Neural cell (in vitro differentiated cells): Measurements from ENCODE around the gene MCAT. TPM values are rescaled to one million over a fixed set of nuclear protein-coding genes. Genes with fewer than 3 reads are reported as not detected.
"Not testable (repeated sequence)": the region's sequence is repeated elsewhere in the genome, so short reads cannot be mapped to it uniquely, and the experiment has no call there.

Experiments
- H2AFZ ChIP-seq: fragments of 200-600, 300-800 bp; sonication (generic), shearing (Covaris generic); 2 replicates; pipeline ENCODE4 v1.6.0; 2014; ENCODE audit warnings: low read depth, mild to moderate bottlenecking, antibody characterized with exemption, low read length, moderate library complexity
- H3F3A ChIP-seq: fragments of 200-600 bp; shearing (Covaris generic); 2 replicates; pipeline ENCODE4 v1.6.1; 2016; ENCODE audit warnings: mild to moderate bottlenecking, moderate library complexity, mixed read lengths, antibody characterized with exemption, low read length; ENCODE audit not compliant: insufficient read depth, poor library complexity, severe bottlenecking
- H3K27ac ChIP-seq: fragments of 200-600, 300-800 bp; sonication (generic), shearing (Covaris generic); 2 replicates; pipeline ENCODE4 v1.5.1; 2014; ENCODE audit warnings: mild to moderate bottlenecking, low read length, moderate library complexity
- H3K27me3 ChIP-seq: fragments of 300-800, 200-600 bp; sonication (generic), shearing (Covaris generic); 2 replicates; pipeline ENCODE4 v1.6.0; 2014; ENCODE audit warnings: mild to moderate bottlenecking, low read depth, low read length, moderate library complexity; ENCODE audit not compliant: insufficient read depth
- H3K36me3 ChIP-seq: fragments of 300-800, 200-600 bp; sonication (generic), shearing (Covaris generic); 2 replicates; pipeline ENCODE4 v1.5.1; 2014; ENCODE audit warnings: mild to moderate bottlenecking, antibody characterized with exemption, low read length, moderate library complexity; ENCODE audit not compliant: insufficient read depth
- H3K4me2 ChIP-seq: fragments of 300-800, 200-600 bp; sonication (generic), shearing (Covaris generic); 2 replicates; pipeline ENCODE4 v1.6.0; 2014; ENCODE audit warnings: mild to moderate bottlenecking, low read length
- H3K4me3 ChIP-seq: fragments of 300-800, 200-600 bp; sonication (generic), shearing (Covaris generic); 2 replicates; pipeline ENCODE4 v1.5.1; 2014; ENCODE audit warnings: mild to moderate bottlenecking, low read length, moderate library complexity
- H3K79me2 ChIP-seq: fragments of 200-600 bp; shearing (Covaris generic); replicated peaks from 2 replicates; pipeline ENCODE4 v1.6.0; 2014; ENCODE audit warnings: mild to moderate bottlenecking, low read length, moderate library complexity; ENCODE audit not compliant: insufficient read depth
- H3K9ac ChIP-seq: fragments of 300-800, 200-600 bp; sonication (generic), shearing (Covaris generic); 2 replicates; pipeline ENCODE4 v1.6.1; 2016; ENCODE audit warnings: mild to moderate bottlenecking, low read length, mixed read lengths
- H3K9me2 ChIP-seq: fragments of 200-600 bp; shearing (Covaris generic); 2 replicates; pipeline ENCODE4 v1.6.1; 2016; ENCODE audit warnings: mild to moderate bottlenecking, low read length, mixed read lengths; ENCODE audit not compliant: insufficient read depth
- H3K9me3 ChIP-seq: fragments of 200-600, 300-800 bp; sonication (generic), shearing (Covaris generic); 2 replicates; pipeline ENCODE4 v1.6.1; 2016; ENCODE audit warnings: mild to moderate bottlenecking, mixed run types, low read length, moderate library complexity, mixed read lengths
- H4K20me1 ChIP-seq: fragments of 200-600 bp; shearing (Covaris generic); 2 replicates; pipeline ENCODE4 v1.6.1; 2016; ENCODE audit warnings: mild to moderate bottlenecking, mixed run types; ENCODE audit not compliant: insufficient read depth
- EP300 ChIP-seq: fragments of 450-650 bp; conservative IDR thresholded peaks from 2 replicates; pipeline ENCODE4 v1.6.1; 2014; ENCODE audit warnings: antibody characterized with exemption, mild to moderate bottlenecking, moderate library complexity; ENCODE audit not compliant: poor library complexity, severe bottlenecking
- EZH2 ChIP-seq: fragments of 200-600, 300-800 bp; shearing (Covaris generic), sonication (generic); IDR thresholded peaks from 2 replicates; pipeline ENCODE4 v1.6.1; 2014; ENCODE audit warnings: antibody characterized with exemption, low read length, borderline replicate concordance, mild to moderate bottlenecking; ENCODE audit not compliant: insufficient read depth, poor library complexity, severe bottlenecking
- MXI1 ChIP-seq: fragments of 450-650 bp; conservative IDR thresholded peaks from 2 replicates; pipeline ENCODE4 v1.6.1; 2014; ENCODE audit warnings: antibody characterized with exemption, mild to moderate bottlenecking; ENCODE audit not compliant: poor library complexity, severe bottlenecking
- POLR2AphosphoS5 ChIP-seq: IDR thresholded peaks from 2 replicates; pipeline ENCODE4 v1.6.1; 2012
- RAD21 ChIP-seq: fragments of 450-650 bp; conservative IDR thresholded peaks from 2 replicates; pipeline ENCODE4 v1.6.1; 2014; ENCODE audit warnings: antibody characterized with exemption, mild to moderate bottlenecking, moderate library complexity
- SMC3 ChIP-seq: fragments of 450-650 bp; conservative IDR thresholded peaks from 2 replicates; pipeline ENCODE4 v1.6.1; 2014; ENCODE audit warnings: antibody characterized with exemption, mild to moderate bottlenecking, moderate library complexity; ENCODE audit not compliant: poor library complexity
- TAF1 ChIP-seq: IDR thresholded peaks from 2 replicates; pipeline ENCODE4 v1.6.1; 2012; ENCODE audit warnings: low read depth
- polyA plus RNA-seq: library from polyadenylated mRNA; depleted of rRNA; stranded (reverse); fragments of >200 nt; gene quantifications from 2 replicates; pipeline ENCODE4 v1.2.3, GENCODE V29; 2014
- TF ChIP-seq, protein P1 (sequence below): fragments of 450-650 bp; IDR thresholded peaks from 2 replicates; pipeline ENCODE4 v1.5.1; 2014; ENCODE audit warnings: antibody characterized with exemption, mild to moderate bottlenecking, moderate library complexity; ENCODE audit not compliant: poor library complexity, severe bottlenecking
- TF ChIP-seq, protein P2 (sequence below): IDR thresholded peaks from 2 replicates; pipeline ENCODE4 v1.6.1; 2012; ENCODE audit warnings: borderline replicate concordance

Gene MCAT
- polyA plus RNA-seq, 1 donor from 2014 or later, result 46.8 TPM

DNA sequence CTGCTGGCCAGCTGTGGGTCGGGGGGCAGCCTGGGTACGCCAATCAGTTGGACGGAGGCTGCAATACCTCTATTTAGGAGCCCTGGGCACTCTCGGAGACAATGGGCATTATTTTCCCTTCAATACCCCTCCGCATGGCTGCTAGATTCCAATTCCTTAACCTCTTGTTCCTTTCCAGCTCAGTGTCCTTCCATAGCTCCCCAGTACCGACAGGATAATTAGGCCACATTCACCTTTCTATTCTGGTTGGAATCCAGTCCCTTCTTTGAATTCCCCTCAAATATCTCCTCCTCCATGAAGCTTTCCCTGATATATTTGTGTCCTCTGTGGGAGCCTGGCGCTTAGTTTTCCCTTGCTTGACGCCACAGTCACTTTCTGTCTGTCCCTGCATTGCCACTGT, 36.9 kb downstream of the MCAT start:
- TF ChIP-seq POLR2AphosphoS5 (no peak), SMC3 (no peak), EZH2 (no peak), RAD21 (no peak), TAF1 (no peak), MXI1 (no peak)
- TF ChIP-seq, protein P1, sequence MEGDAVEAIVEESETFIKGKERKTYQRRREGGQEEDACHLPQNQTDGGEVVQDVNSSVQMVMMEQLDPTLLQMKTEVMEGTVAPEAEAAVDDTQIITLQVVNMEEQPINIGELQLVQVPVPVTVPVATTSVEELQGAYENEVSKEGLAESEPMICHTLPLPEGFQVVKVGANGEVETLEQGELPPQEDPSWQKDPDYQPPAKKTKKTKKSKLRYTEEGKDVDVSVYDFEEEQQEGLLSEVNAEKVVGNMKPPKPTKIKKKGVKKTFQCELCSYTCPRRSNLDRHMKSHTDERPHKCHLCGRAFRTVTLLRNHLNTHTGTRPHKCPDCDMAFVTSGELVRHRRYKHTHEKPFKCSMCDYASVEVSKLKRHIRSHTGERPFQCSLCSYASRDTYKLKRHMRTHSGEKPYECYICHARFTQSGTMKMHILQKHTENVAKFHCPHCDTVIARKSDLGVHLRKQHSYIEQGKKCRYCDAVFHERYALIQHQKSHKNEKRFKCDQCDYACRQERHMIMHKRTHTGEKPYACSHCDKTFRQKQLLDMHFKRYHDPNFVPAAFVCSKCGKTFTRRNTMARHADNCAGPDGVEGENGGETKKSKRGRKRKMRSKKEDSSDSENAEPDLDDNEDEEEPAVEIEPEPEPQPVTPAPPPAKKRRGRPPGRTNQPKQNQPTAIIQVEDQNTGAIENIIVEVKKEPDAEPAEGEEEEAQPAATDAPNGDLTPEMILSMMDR, result no peak
- Histone ChIP-seq H3K4me3 (no peak overlapping the region), H3K36me3 (no peaks in the 10 kb centered on the region), H3K9ac (no peak overlapping the region), H3K9me3 (no peaks in the 10 kb centered on the region), H3F3A (no peaks in the 10 kb centered on the region), H3K9me2 (no peaks in the 10 kb centered on the region), H3K4me2 (no peak overlapping the region), H3K79me2 (no peaks in the 10 kb centered on the region), H3K27ac (no peak overlapping the region), H2AFZ (no peak overlapping the region), H4K20me1 (no peaks in the 10 kb centered on the region), H3K27me3 (peaks cover 20% of the 10 kb centered on the region)

DNA sequence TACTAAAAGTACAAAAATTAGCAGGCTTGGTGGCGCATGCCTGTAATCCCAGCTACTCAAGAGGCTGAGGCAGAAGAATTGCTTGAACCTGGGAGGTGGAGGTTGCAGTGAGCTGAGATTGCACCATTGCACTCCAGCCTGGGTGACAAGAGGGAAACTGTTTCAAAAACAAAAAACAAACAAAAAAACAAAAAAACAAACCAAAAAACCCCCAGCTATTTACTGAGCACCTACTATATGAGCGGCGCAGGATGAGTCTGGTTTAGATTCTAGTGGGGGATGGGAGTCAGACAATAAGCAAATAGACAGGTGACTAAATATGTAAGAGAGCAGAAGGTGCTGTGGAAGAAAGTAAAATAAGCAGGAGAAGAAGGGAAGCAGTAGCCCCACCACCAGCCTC, 38.2 kb downstream of the MCAT start:
- not testable (repeated sequence) for H3K9me3 ChIP-seq, H3K79me2 ChIP-seq, H4K20me1 ChIP-seq, H3K9ac ChIP-seq, H3K27ac ChIP-seq, H3K36me3 ChIP-seq, H3K4me3 ChIP-seq, H2AFZ ChIP-seq, H3K27me3 ChIP-seq, H3K4me2 ChIP-seq, H3K9me2 ChIP-seq, H3F3A ChIP-seq

GRCh38 chr22:43104056-43104625, 39.1 kb downstream of the MCAT start:
- not testable (repeated sequence) for H3K9me2 ChIP-seq, H3K79me2 ChIP-seq, H3K27ac ChIP-seq, H3K36me3 ChIP-seq, H3F3A ChIP-seq, H3K9ac ChIP-seq, H3K4me3 ChIP-seq, H3K4me2 ChIP-seq, H2AFZ ChIP-seq, H4K20me1 ChIP-seq, H3K27me3 ChIP-seq, H3K9me3 ChIP-seq

GRCh38 chr22:43101306-43101705, 41.9 kb downstream of the MCAT start:
- Histone ChIP-seq H3K27ac (no peak overlapping the region), H3K9ac (no peak overlapping the region), H4K20me1 (no peaks in the 10 kb centered on the region), H3K36me3 (no peaks in the 10 kb centered on the region), H3K9me3 (no peaks in the 10 kb centered on the region), H3K9me2 (no peaks in the 10 kb centered on the region), H3K79me2 (no peaks in the 10 kb centered on the region), H3K4me2 (no peak overlapping the region), H3K4me3 (no peak overlapping the region), H2AFZ (no peak overlapping the region), H3F3A (no peaks in the 10 kb centered on the region), H3K27me3 (no peaks in the 10 kb centered on the region)
- TF ChIP-seq RAD21 (no peak), EZH2 (no peak), EP300 (no peak), MXI1 (no peak), SMC3 (no peak), POLR2AphosphoS5 (no peak), TAF1 (no peak)
- TF ChIP-seq, protein P1, result no peak
- TF ChIP-seq, protein P2, sequence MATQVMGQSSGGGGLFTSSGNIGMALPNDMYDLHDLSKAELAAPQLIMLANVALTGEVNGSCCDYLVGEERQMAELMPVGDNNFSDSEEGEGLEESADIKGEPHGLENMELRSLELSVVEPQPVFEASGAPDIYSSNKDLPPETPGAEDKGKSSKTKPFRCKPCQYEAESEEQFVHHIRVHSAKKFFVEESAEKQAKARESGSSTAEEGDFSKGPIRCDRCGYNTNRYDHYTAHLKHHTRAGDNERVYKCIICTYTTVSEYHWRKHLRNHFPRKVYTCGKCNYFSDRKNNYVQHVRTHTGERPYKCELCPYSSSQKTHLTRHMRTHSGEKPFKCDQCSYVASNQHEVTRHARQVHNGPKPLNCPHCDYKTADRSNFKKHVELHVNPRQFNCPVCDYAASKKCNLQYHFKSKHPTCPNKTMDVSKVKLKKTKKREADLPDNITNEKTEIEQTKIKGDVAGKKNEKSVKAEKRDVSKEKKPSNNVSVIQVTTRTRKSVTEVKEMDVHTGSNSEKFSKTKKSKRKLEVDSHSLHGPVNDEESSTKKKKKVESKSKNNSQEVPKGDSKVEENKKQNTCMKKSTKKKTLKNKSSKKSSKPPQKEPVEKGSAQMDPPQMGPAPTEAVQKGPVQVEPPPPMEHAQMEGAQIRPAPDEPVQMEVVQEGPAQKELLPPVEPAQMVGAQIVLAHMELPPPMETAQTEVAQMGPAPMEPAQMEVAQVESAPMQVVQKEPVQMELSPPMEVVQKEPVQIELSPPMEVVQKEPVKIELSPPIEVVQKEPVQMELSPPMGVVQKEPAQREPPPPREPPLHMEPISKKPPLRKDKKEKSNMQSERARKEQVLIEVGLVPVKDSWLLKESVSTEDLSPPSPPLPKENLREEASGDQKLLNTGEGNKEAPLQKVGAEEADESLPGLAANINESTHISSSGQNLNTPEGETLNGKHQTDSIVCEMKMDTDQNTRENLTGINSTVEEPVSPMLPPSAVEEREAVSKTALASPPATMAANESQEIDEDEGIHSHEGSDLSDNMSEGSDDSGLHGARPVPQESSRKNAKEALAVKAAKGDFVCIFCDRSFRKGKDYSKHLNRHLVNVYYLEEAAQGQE, result no peak
